Vein endothelial cell (primary cell): Measurements from ENCODE around the gene NAGA. TPM values are rescaled to one million over a fixed set of nuclear protein-coding genes. Genes with fewer than 3 reads are reported as not detected.

Experiments used
- small RNA-seq: library from RNA; depleted of rRNA; stranded (forward); fragments of <200 nt; gene quantifications from one replicate; pipeline ENCODE3, GENCODE V24; 2012
- total RNA-seq: library from RNA; depleted of rRNA; stranded (reverse); fragments of >200 nt; gene quantifications from 2 replicates; pipeline ENCODE4 v1.2.3, GENCODE V29; 2012

Gene NAGA
- 32.9 and 38.2 TPM in 2 replicates for total RNA-seq

DNA sequence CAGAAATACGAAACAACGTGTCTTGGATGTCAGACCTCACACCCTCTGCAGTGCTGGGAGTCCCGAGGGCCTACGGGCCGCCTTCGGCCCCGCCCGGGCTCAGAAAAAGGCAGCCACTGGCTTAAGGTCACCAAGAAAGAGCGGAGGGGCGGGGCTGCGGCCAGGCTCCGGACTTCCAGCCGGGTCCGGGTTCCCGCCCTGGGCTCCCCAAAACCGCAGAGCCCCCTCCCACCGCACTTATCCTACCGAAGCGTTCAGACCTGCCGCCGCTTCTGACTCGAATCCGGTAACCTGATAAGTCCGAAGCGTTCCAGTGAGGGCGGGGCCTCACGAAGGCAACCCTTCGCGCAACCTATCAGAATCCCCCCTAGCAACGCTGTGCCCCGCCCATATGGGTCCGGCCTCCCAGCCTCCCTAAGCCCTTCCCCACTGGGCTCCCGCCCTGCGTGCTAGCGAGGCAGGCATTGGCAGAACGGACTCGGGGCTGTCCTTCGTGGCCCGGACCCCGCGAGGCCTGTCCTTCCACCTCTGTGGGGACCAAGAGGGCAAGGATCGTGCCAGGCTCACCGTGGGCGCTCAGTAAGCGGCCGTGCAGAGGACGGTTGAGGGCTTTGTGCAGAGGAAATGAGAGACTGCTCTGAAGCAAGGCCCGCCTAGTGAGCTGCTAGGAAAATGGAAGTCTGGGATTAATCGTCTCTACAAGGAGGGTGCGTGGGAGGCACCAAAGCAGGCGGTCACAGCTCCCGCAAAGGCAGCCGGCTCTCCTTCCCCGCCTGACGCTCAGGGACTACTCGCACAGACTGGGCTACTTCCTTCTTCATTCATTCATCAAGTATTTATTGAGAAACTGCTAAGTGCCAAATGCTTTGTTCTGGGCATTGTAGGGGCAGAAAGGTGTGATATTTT, at the start of gene NAGA:
TSS of gene NAGA (minus strand) at position 296 of the 906 bp plus-strand sequence. CDS start 515 bp downstream, outside the sequence.

DNA sequence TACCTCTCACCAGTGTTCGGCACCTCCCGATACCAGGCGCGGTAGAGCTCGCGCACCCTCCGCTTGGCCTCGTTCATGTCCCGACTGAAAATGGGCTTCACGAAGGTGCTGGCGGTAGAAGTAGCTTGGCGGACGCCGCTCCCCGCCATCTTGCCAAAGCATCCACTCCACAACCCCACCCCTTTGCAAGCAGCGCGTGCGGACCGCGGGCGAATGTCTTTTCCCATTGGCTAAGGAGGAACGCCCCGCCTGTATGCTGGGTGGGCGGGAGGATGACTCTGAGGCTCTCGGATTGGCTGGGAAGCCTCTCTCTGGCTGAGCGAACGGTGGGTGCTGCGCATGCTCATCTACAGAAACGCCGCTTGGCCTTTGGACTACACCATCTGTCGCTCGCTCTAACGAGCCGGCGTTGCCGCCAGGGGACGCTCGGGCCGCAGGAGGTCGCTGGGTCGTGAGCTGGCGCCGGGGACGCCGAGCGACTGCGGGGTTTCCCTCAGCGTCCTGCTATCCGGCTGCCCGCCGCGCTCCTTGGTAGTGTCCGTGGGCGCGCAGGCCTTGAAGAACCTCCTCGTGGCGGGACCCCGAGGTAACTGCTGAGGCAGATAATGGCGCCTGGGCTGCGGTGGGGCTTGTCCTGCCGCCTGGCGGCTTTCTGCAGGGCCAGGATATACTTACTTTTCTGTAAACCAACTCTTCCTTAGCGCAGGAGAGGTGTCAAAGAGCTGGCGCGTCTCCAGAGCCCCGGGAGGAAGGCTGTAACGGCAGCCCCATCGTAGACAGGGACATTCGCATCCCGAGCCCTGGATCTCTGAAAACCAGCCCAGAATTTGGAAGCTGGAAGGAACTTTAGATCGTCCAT, 20.2 kb upstream of the NAGA start, which contains the start of gene NDUFA6:
TSS of gene NDUFA6 (minus strand) at position 177 of the 859 bp plus-strand sequence. CDS start at position 149, 28 bp downstream.

DNA sequence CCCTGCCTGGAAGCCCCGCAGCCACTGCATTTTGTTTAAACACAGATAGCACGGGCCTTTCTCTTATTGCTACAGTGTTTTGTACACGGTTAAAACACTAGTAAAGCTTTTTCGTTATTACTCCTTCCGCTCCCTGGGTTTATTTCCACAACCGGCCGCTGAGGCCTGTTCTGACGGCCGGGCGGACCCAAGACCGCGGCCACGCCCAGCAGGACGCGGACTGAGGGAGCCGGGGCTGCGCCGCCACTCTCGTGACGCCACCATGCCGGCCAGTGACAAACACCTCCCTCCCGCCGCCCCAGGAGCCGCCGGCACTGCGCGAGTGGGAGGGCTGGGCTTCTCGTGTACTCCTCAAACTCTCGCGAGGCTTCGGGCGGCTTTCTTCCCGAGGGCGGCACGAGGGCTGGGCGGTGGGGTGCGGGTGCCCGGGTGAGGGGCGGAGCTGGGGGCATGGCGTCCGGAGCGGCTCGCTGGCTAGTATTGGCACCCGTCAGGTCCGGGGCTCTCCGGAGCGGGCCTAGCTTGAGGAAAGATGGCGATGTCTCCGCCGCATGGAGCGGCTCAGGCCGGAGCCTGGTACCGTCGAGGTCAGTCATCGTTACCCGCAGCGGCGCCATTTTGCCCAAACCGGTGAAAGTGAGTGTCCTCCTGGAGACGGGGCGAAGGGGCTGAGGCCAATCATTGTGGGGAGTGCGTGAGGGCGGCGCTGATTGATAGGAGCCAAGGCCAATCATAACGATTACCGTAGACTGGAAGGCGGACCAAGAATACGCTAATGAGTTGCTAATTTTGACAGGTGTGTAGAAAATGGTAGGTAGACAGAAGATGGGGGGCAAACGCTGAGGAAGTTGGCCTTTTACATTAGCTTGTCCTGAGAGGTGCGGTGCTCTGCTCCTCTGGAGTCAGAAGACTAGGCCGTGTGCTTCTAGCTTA, 9.0 kb upstream of the NAGA start, which contains the start of gene SMDT1:
TSS of gene SMDT1 (plus strand) at position 382 of the 933 bp plus-strand sequence. CDS start at position 451, 69 bp downstream.

DNA sequence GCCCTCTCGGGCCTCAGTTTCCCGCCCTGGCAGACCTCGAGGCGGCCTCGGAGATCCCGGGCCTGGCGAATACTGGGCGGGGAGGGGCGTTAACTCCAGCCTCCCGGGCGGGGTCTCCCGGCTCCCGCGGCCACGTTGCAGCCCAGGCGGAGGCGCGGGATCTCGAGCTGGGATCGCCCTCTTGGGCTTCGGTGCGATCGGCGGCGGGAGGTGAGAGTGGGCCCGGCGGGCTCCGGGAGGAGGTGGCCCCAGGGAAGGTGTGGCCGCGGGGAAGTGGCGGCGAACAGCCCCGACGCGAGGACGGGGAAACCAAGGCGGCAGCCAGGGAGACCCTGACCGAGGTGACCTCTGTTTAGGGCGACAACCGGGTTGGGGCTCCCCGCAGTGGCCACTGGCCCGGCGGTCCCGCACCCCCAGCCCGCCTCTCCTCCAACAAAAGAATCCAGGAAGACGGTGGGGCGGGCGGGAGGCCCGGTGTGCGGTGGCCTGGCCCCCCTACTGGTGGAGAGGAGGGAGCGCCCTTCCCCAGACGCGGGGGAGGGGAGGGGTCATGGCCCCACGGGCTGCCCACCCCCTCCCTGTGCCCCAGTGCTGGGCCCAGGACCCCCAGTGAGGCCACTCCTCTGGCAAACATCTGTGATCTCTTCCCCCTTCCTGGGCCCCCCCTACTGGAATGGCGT, 3.7 kb upstream of the NAGA start, which contains the start of gene PHETA2:
TSS of gene PHETA2 (plus strand) at position 117 of the 680 bp plus-strand sequence. CDS start 3,046 bp downstream, outside the sequence.

Small RNA genes lying within 50 kb of the gene (small RNA-seq; reads per million reads assigned to genes)
- not detected for gene SNORD13P1

Other genes with a start within 250 kb of the NAGA start
- gene SREBF2, start 237.7 kb downstream of the NAGA start, total RNA-seq, result 74.9 and 76.4 TPM in 2 replicates
- not detected in 2 replicates for gene SHISA8, start 155.7 kb downstream of the NAGA start, total RNA-seq
- 0.29 and 0.33 TPM in 2 replicates for gene TNFRSF13C, start 144.0 kb downstream of the NAGA start, total RNA-seq
- gene CENPM, start 123.7 kb downstream of the NAGA start, total RNA-seq, result 9.1 and 12.6 TPM in 2 replicates
- under 0.01 TPM in 2 replicates for gene SEPTIN3, start 101.4 kb downstream of the NAGA start, total RNA-seq
- 0.98 TPM in 1 of 2 replicates, not detected in the other for gene WBP2NL, start 72.0 kb downstream of the NAGA start, total RNA-seq
- 14.6 and 24.2 TPM in 2 replicates for gene PHETA2, start 3.4 kb upstream of the NAGA start, total RNA-seq
- gene SMDT1, start 8.9 kb upstream of the NAGA start, total RNA-seq, result 4.9 and 5.0 TPM in 2 replicates
- gene NDUFA6, start 20.0 kb upstream of the NAGA start, total RNA-seq, result 26.5 and 30.9 TPM in 2 replicates
- gene CYP2D6, start 60.0 kb upstream of the NAGA start, total RNA-seq, result under 0.01 and 0.10 TPM in 2 replicates
- 33.9 and 35.9 TPM in 2 replicates for gene TCF20, start 199.8 kb upstream of the NAGA start, total RNA-seq